ENCODE measurements around the gene PRPF6. TPM values are rescaled to one million over a fixed set of nuclear protein-coding genes. Genes with fewer than 3 reads are reported as not detected.
A peak's percentile ranks its signal among the peaks of the same experiment; 100 is the strongest.

The PRPF6 gene
- total and polyA plus RNA-seq, 2 of the 13 experiments (the other 11 are each of a cell fraction or from before 2014, with no cell fraction given) = 63.7 to 101 TPM

- peak; percentile 22; the same call in 1 of the 2 replicates for TF ChIP-seq SALL2 (CRISPR knock-in tag; IDR thresholded peaks at IDR 0.05)
- TF ChIP-seq PHF20 (CRISPR knock-in tag; IDR thresholded peaks at IDR 0.05) = 0 out of 2 replicates have a peak, but pooled peaks have one; percentile 20
- 0 out of 2 replicates have a peak, but pooled peaks have one; percentile 23 for TF ChIP-seq ZNF572 (CRISPR knock-in tag; IDR thresholded peaks at IDR 0.05)
- TF ChIP-seq ERF (CRISPR knock-in tag; IDR thresholded peaks at IDR 0.05) = no peak; the same call in 1 of the 2 replicates
- peak; percentile 64; the same call in 1 of the 2 replicates for TF ChIP-seq ZNF605 (CRISPR knock-in tag; IDR thresholded peaks at IDR 0.05)
- TF ChIP-seq ZNF225 (CRISPR knock-in tag; IDR thresholded peaks at IDR 0.05) = 0 out of 2 replicates have a peak, but pooled peaks have one; percentile 17
- TF ChIP-seq ZMYM2 (CRISPR knock-in tag; IDR thresholded peaks at IDR 0.05) = no peak; the same call in 1 of the 2 replicates
- TF ChIP-seq POLR2AphosphoS5 (IDR thresholded peaks at IDR 0.05; ENCODE audit: low read depth, low read length) = 0 out of 2 replicates have a peak, but pooled peaks have one; percentile 21
- TF ChIP-seq ZNF883 (CRISPR knock-in tag; IDR thresholded peaks at IDR 0.05; ENCODE audit: not compliant biosample characterization) = no peak
- peak; percentile 42; the same call in 1 of the 2 replicates for TF ChIP-seq AKAP8 (CRISPR knock-in tag; IDR thresholded peaks at IDR 0.05)
- TF ChIP-seq SNAPC5 (CRISPR knock-in tag; IDR thresholded peaks at IDR 0.05; ENCODE audit: borderline replicate concordance) = no peak
- 0 out of 2 replicates have a peak, but pooled peaks have one; percentile 11 for TF ChIP-seq GABPB1 (CRISPR knock-in tag; IDR thresholded peaks at IDR 0.05)
- 0 out of 2 replicates have a peak, but pooled peaks have one; percentile 51 for TF ChIP-seq ZNF839 (CRISPR knock-in tag; IDR thresholded peaks at IDR 0.05; ENCODE audit: borderline replicate concordance)
- 0 out of 2 replicates have a peak, but pooled peaks have one; percentile 15 for TF ChIP-seq ZNF430 (CRISPR knock-in tag; IDR thresholded peaks at IDR 0.05)
- TF ChIP-seq NAIF1 (CRISPR knock-in tag; IDR thresholded peaks at IDR 0.05; ENCODE audit: borderline replicate concordance) = no peak
- TF ChIP-seq AGO2 (optimal IDR thresholded peaks at IDR 0.05; ENCODE audit: low read depth, low read length) = peak; percentile 66
- TF ChIP-seq KLF12 (CRISPR knock-in tag; IDR thresholded peaks at IDR 0.05; ENCODE audit: borderline replicate concordance) = no peak
- 0 out of 2 replicates have a peak, but pooled peaks have one; percentile 35 for TF ChIP-seq NFE2L1 (CRISPR knock-in tag; IDR thresholded peaks at IDR 0.05; ENCODE audit: borderline replicate concordance)
- peak; percentile 86; the same call in 1 of the 2 replicates for TF ChIP-seq SMAD1 (CRISPR knock-in tag; IDR thresholded peaks at IDR 0.05; ENCODE audit: borderline replicate concordance, low read depth)
- peak; percentile 54 for TF ChIP-seq ZBTB38 (CRISPR knock-in tag; IDR thresholded peaks at IDR 0.05)
- TF ChIP-seq ZNF512B (CRISPR knock-in tag; IDR thresholded peaks at IDR 0.05; ENCODE audit: borderline replicate concordance) = no peak
- no peak for TF ChIP-seq SMYD3 (CRISPR knock-in tag; IDR thresholded peaks at IDR 0.05)
- 0 out of 2 replicates have a peak, but pooled peaks have one; percentile 9 for TF ChIP-seq KMT2A (CRISPR knock-in tag; IDR thresholded peaks at IDR 0.05)
- TF ChIP-seq MED13 (CRISPR knock-in tag; IDR thresholded peaks at IDR 0.05) = no peak
- TF ChIP-seq TRAFD1 (CRISPR knock-in tag; IDR thresholded peaks at IDR 0.05; ENCODE audit: borderline replicate concordance) = peak; percentile 59; the same call in 1 of the 2 replicates
These were observed 27.0 kb upstream of the PRPF6 start (continued) for GRCh38 chr20:63953764-63954429.

Measured in HepG2 (cell line).